DMS53 (cell line): ENCODE results near the gene NOTCH3.
A peak's percentile ranks its signal among the peaks of the same experiment; 100 is the strongest.

Experiments used
- DNase-seq: peaks from one replicate; lab custom pipeline; 2025; lab: John Stamatoyannopoulos, UW

The NOTCH3 gene

DNA sequence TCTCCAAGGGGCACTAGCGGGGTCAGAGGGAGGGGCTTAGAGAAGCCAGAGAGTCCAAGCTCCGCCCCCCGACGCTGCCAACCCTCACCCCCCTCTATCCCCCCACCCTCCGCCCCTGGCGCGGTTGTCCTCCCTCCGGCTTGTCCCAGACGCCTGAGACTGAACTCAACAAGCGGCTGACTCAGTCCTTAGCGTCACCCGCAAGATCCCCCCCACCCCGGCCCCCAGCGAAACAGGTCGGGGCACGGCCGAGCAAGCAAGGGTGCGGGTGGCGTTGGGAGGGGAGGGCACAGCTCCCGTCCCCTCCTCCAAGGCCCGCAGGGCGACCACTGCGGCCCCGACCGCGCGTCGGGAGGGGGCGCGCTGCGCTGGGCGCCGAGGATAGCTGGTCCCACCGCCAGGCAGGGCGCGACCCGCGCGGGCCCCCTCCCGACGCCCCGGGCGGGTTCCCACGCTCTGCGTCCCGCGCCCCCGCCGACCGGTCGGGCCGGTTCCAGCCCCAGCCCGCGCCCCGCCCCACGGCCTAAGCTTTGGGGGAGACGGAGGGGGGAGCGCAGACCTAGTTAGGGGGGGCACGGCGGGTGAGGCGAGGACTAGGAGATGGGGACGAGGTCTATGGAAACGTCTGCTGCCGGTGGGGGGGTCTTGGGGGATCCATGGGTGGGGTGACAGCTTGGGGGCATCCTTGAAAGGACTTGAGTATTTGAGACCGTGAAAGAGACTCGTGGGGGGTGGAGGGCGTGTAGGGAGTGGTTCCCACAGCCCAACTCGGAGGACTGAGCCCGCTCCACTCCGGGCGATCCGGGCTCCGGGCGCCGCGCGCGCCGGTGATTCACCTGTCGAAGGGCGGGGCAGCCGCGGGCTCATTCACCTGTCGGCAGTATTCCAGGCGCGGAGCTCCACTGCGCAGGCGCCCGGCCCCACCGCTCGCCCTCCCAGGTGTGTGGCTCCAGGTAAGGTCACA lies 5.1 kb downstream of the NOTCH3 start:
- DNase-seq = peak; percentile 92

DNA sequence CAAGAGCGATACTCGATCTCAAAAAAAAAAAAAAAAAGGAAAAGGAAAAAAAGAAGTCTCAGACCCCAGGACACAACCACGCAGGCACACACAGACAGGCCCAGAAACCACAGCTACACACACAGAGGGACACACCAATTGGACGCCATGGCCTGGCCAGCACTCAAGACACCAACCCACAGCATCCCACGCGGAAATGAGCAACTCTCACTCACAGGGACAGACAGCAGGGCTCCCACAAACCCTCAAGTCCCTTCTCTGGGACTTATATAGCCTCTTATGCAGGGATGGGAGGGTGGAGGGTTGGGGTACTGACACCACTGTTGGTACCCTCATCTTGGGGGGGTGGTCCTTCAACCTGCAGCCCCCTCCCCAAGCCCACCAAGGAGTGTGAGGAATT lies 5.9 kb downstream of the NOTCH3 start:
- DNase-seq = peak; percentile 36

DNA sequence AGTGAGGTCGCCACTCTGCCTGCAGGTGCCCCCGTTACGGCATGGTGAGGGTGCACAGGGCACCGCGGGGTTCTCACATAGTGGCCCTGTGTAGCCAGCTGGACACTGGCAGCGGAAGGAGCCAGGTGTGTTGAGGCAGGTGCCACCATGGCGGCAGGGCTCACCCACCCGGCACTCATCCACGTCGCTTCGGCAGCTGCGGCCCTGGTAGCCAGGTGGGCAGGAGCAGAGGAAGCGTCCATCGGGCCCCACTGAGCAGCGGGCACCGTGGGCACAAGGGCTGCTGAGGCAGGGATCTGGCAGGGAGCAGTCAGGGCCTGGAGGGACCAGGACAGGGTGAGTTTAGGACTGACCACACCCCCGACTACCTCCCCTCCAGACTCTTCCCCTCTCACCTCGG lies 8.8 kb downstream of the NOTCH3 start:
- no peak for DNase-seq

DNA sequence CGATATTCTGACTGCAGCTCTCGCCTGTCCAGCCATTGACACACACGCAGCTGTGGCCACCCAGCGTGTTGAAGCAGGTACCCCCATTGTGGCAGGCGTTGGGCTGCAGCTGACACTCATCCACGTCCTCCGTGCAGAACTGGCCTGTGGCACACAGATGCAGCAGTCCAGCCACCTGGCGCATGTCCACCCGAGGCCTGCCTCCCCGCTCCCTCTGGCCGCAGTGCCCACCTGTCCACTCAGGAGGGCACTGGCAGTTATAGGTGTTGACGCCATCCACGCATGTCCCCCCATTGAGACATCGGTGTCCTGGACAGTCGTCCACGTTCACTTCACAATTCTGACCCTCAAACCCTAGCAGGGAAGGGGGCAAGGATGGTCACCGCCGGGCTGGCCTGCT lies 9.3 kb downstream of the NOTCH3 start:
- DNase-seq = no peak

DNA sequence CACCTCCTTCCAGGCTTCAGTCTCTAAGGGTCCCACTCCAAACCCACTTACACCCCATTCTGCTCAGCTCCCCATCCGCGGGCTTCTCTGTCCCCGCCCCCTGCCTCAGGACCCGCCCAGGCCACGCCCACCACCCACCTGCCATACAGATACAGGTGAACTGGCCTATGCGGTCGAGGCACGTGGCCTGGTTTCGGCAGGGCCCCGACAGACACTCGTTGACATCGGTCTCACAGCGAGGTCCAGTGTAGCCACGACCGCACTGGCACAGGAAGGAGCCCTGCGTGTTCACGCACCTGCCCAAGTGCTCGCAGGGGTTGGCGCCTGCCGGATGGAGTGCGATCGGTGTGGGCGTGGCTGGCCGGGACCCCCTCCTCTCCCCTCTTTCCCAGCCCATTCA lies 11.9 kb downstream of the NOTCH3 start:
- no peak for DNase-seq

DNA sequence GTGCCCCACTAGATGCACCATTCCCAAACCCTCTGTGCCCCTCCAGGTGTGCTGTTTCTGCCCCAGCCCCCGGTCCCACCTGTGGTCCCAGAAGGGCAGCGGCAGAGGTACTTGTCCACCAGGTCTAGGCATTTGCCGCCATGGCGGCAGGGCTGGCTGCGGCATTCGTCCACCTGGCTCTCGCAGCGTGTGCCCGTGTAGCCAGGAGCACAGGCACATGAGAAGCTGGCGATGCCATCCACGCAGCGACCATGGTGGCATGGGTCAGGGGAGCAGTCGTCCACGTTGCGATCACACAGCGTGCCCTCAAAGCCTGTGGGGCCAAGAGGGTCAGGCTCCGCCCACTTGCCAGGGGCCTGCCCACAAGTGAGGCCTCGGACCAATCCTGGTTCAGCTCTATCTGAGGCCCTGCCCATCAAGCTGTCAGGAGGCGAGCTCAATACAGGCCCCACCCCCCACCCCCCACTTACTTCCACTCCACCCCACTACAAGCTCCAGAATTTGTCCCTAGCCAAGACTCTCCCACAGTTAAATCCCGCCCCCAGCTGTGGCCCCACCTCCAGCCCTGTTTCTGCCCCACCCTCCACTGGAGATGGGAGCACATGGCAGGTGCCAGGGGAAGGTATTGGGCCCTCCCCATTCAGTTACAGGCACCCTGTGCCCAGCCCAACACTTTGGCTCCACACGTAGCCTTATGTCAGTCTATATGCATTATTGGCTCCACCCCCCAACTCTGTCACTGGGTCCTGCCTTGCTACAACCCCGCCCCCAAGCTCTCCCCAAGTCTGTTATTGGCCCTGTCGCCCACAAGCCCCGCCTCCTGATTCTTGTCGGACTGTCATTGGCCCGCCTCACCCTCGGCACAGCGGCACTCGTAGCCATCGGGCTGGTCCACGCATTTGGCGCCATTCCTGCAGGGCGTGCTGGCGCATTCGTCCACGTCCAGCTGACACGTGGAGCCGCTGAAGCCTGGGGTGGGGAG lies 13.5 kb downstream of the NOTCH3 start:
- peak; percentile 26 for DNase-seq

DNA sequence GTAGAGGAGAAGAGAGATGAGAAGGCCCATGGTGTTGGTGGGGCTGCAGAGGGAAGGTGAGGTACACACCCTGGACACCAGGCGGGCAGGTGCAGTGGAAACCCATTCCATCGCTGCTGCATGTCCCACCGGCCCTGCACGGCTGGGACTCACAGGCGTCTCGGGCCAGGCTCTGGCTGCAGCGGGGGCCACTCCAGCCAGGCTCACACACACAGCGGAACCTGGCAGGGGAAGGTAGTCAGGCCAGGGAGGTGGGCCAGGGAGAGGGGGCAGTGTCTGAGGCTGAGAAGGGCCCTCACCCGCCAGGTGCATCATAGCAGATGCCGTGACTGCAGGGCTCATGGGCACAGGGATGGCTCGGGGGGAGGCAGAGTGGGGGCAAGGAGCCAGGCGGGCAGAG lies 15.6 kb downstream of the NOTCH3 start:
- no peak for DNase-seq

DNA sequence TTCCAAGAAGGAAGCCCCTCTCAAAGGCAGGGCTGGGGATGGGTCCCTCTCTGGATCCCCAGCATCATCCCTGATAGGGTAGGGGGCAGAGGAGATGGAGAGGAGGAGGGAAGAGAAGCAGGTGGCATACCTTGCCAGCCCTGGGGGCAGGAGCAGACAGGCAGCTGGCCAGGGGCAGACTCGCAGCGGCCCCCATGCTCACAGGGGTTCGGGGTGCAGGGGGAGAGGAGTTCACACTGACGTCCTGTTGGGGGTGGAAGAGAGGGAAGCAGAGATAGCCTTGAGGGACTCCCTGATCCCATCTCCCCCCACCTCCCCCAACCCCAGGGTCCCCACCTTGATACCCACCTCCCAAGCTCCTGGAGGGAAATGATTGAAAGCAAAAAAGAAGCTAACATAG lies 16.0 kb downstream of the NOTCH3 start:
- DNase-seq = no peak

DNA sequence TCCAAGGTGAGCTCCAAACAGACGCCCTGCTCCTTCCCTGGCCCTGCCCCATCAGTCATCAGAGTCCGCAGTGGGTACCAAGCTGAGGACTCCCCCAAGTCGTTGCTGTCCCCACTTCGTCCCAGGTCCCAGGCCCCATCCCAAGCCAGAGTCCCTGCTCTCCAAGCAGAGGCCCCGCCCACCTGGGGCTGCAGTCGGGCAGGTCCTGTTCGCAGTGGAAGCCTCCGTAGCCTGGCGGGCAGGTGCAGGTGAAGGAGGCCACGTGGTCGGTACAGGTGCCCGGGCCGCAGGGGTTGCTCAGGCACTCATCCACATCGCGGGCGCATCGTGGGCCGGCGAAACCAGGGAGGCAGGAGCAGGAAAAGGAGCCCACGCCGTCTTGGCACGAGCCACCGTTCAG lies 19.4 kb downstream of the NOTCH3 start:
- peak; percentile 93 for DNase-seq

DNA sequence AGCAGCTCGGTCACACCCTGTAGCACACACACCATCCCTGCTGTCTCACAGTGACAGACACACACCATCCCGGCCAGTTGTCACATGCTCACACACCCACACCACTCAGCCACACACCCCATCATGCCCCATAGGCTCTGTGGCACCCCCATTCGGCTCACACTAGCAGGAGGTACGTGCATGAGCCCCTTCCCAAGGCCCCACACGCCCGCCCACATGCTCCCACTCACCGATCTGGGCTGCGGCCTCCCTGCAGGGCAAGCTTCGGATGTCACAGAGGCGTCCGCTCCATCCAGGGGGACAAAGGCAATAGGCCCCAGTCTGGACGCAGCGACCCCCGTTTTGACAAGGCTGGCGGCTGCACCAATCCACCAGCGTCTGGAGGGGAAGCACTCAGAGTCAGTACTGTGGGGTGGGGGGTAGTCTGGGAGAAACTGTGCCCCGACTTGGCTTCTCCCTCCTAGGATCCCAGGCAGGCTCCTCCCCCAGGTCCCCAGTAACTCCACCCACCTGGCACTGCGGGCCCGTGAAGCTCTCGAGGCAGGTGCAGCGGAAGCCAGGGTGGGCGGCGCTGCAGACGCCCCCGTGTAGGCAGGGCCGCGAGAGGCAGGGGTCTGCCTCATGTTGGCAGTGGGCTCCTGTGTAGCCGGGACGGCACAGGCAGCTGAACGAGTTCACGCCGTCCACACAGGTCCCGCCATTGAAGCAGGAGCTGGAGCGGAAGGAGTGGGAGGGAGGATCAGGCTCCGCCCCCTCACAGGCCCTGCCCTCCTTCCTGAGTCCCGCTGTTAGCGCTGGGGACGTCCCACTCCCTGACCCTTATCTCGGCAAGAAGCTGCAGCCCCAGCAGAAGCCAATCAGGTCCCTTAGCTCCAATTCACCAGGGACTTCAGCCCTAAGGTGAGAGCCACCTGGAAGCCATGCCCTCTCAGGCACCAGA lies 20.1 kb downstream of the NOTCH3 start:
- peak; percentile 90 for DNase-seq

DNA sequence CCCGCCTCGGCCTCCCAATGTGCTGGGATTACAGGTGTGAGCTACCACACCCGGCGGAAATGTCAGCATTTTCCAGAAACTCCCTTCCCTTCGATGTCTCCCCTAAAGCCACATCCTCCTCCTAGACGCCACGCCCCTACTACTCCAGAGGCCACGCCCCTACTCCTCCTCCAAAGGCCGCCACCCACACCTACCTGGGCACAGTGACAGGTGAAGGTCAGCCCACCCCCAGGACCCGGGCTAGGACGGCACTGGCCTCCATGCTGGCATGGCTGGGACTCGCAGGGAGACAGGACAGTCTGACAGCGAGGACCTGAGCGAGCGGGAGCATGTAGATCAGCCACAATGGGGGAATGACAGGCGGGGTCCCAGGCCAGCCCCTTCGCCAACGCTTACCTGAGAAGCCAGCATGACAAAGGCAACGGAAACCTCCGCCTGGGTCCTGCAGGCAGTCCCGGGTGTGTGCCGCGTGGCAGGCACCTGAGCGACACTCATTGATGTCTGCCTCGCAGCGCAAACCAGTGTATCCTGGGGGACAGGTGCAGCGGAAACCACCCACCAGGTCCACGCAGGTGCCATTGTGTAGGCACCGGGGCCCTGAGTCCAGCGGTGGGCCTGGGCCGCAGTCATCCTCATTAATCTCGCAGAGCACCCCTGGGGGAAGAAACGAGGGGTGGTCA lies 22.0 kb downstream of the NOTCH3 start:
- DNase-seq = no peak

DNA sequence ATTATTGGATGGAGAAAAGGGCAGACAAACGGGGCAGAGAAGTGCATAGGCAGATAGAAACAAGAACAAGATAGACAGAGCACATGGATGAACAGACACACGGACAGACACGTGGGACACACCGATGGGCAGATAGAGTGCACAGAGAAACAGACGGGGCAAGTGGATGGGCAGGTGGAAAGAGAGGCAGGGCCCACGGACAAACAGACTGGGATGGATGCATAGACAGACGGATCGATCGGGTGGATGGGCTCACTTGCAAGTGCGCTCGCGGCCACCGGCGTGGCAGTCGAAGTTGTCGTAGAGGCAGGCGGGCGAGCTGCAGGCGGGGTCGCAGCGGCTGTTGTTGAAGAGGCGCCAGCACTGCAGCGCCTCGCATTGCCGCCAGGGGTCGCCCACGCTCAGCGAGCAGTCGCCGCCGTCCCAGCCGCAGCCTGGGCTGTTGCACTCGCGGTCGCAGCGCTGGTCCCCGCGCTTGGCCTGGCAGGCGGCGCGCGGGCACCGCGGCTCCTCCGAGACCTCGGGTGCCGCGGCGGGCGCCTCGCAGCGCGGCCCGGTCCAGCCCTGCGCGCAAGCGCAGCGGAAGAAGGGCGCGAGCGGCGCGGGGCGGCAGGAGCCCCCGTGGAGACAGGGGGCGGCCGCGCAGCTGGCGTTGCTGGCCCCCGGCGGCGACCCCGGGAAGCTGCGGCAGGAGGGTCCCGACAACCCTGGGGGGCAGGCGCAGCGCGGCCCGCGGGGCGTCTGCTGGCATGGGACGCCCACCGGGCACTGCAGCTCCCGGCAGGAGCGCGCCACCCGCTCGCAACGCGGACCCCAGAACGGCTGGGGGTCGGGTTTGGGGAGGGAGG lies 23.3 kb downstream of the NOTCH3 start:
- DNase-seq = peak; percentile 89

DNA sequence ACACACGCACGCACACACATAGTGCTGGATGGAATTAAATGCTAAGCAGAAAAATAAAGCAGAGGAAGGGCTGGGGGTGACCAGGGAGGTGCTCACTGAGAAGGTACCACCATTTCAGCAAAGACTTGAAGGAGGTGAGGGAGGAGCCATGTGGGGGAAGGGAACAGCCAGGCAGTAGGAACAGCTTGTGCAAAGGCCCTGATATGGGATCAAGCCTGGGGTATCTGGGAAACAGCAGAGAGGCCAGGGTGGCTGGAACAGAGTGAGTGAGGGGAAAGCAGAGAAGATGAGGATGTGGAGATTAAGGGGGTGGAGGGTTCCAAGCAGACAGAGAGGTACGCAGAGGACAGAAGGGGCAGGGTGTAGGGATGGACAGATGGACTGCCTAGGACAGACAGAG lies 25.2 kb downstream of the NOTCH3 start:
- no peak for DNase-seq

DNA sequence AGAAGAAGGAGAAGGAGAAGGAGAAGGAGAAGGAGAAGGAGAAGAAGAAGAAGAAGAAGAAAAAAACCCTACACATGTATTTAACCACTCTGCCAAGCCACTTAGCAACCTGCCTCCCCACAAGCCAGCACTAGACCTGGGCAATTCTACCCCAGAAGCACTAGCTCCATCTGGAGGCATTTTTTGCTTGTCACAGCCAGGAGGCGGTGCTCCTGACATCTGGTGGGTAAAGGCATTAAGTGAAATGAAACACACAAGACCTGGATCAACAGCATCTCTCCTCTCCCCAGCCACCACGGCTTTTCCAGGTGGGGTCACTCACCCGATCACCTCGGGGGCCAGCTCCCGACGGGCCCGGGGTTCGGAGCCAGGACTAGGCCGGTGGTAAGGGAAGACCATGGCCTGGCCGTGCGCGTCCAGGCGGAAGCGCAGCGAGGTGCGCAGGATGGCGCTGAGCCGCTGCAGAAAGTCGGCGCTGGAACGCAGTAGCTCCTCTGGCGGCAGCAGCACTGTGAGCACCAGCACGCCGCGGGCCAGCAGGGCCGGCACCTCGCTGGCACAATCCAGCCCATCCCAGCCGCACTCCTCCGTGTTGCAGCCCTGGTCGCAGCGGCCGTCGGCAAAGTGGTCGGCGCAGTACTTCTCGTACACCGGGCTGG lies 26.9 kb downstream of the NOTCH3 start:
- peak; percentile 51 for DNase-seq

DNA sequence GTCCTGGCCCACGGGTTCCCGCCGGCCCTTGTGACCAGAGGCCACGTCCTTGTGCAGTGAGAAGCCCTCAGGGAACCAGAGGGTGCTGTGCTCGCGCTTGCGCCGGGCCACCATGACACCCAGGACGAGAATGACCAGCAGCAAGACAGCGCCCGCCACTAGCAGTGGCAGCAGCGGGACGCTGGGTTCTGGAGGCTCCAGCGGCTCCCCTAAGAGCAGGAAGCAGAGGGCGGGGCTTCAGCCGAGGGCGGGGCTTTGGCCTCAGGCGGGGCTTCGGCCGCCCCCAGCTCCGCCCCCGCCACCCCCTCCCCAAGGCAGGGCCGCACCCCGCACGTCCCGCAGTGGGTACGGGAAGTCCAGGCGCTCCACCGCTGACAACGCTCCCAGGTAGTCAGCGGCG lies 30.4 kb downstream of the NOTCH3 start:
- no peak for DNase-seq

DNA sequence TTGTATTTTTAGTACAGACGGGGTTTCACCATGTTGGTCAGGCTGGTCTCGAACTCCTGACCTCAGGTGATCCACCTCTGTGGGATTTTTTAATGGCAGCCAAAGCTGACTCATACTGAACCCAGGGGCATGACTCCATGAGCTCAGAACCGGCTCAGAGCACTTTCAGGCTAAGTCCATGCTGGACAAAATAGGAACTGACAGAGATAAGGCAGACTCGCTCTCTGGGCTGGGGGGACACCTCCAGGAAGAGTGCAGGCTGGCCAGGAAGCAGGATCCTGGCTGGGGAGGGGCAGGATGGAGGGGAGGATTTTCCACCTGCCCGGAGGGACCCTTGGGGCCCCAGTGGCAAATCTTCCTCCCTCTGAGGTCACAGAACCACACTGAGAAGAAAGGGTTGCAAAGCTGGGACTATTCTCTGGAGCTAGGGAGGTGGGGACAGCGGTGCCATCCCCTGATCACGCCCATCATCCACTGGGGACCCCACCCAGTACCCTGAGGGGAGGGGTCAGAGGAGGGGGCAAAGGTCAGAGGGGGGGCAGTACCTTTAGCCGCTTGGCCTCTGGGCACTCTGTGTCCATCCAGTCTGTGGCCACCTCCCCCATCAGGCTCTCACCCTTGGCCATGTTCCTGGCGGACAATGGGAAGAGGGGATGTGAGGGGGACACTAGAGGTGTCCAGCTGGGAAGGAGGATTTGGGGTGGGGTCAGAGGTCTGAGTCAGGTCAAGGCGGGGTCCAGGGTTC lies 31.1 kb downstream of the NOTCH3 start:
- no peak for DNase-seq

DNA sequence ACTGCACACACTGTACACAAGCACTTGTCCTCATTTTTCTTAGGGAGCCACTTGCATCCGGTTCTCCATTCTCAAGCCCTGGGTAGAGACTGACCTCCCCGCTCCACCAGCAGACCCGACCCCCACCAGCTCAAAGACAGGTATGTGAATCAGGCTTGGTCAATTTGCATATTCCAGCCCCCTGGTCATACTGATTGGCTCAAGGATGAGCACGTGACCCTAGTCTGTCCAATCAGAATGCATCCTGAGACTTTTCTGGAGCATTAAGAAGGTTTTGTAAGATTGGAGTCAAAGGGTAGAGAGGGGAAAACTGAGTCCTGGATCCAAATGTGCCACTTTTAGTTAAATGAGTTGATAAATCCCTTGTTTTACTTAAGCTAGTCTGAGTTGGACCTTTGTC lies 34.1 kb downstream of the NOTCH3 start:
- no peak for DNase-seq

DNA sequence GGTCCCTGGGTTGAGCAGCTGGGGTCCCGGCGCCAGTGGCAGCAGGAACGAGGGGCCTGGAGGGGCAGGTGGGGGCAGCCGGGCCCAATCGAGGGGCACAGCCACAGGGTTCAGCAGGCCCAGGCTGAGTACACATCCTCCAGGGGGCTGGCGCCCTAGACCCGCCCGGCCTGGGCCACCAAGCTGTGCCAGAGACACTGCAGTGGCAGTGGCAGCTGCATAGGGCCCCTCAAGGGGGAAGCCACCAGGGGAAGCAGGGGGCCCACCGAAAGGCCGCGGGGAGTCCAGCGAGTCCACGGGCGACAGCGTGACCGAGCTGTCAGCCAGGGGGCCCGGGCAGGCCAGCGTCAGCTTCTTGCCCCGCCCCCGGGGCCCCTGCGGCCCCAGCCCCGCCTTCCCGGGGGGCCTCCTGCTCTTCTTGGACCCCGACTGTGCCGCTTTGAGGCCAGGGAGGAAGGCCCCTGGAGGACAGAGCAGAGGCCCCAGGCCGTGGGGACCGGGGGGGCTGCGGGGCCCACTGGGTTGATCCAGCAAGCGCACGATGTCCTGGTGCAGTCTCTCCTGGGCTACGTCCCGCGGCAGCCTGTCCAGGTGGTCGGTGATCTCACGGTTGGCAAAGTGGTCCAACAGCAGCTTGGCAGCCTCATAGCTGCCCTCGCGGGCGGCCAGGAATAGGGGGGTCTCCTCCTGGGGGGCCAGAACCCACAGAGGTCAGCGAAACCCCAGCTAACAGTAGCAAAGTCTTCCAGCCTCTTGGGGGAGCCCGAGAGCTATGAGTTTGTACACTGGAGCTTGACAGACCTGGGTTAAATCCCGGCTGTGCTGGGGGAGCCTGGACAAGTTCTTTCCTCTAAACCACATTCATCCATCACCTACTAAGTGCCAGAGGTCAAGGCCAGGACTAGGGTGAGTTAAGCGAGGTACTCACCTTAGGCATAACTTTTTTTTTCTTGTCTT lies 39.5 kb downstream of the NOTCH3 start:
- peak; percentile 48 for DNase-seq
